ENCODE data around the gene CCL20. TPM values are rescaled to one million over a fixed set of nuclear protein-coding genes. Genes with fewer than 3 reads are reported as not detected.
A peak's percentile ranks its signal among the peaks of the same experiment; 100 is the strongest.

CCL20 gene
- total and polyA plus RNA-seq, 2 of the 13 experiments (the other 11 are each of a cell fraction or from before 2014, with no cell fraction given): 223 to 903 TPM

DNA sequence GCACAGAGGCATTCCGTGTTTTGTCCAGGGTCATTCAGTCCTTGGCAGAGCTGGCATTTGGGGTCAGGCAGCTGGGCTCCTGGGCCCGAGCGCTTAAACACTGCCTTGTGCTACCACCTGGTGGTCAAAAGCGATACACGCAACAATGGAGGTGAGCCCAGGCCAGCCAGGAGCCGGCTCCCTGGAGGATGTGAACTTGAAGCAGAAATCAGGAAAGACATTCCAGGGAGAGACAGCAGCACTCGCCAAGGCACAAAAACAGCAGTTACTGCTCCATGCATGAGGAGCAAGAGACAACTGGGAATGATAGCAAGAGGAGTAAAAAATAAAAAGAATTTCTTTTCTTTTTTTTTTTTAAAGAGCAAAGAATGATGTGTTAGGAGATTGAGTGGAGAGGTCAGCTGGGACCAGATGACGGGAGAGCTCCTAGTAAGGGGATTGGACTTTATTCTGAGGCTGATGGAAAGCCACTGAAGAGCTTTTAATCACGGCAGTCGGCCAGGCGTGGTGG, 47.2 kb upstream of the CCL20 start (continued):
- TF ChIP-seq SMYD3 (CRISPR knock-in tag; IDR thresholded peaks at IDR 0.05) (peak; percentile 59; the same call in 1 of the 2 replicates), ZNF383 (CRISPR knock-in tag; IDR thresholded peaks at IDR 0.05; ENCODE audit: borderline replicate concordance) (no peak), ZNF546 (CRISPR knock-in tag; conservative IDR thresholded peaks at IDR 0.05) (no peak), XBP1 (CRISPR knock-in tag; IDR thresholded peaks at IDR 0.05) (no peak), ZNF672 (CRISPR knock-in tag; IDR thresholded peaks at IDR 0.05) (no peak), KDM5A (IDR thresholded peaks at IDR 0.05; ENCODE audit: borderline replicate concordance, low read length) (no peak; the same call in 1 of the 2 replicates), ZNF782 (CRISPR knock-in tag; IDR thresholded peaks at IDR 0.05; ENCODE audit: borderline replicate concordance) (no peak), ZNF354B (CRISPR knock-in tag; IDR thresholded peaks at IDR 0.05) (no peak), ZNF3 (CRISPR knock-in tag; IDR thresholded peaks at IDR 0.05) (no peak), MAFK (conservative IDR thresholded peaks at IDR 0.05 in 1 of 2, IDR thresholded peaks at IDR 0.05 in 1 of 2; ENCODE audit: low read length in 2 of 2) (no peak), ZNF207 (IDR thresholded peaks at IDR 0.05; ENCODE audit: borderline replicate concordance) (no peak), ZNF557 (CRISPR knock-in tag; IDR thresholded peaks at IDR 0.05) (no peak), ZMYM4 (CRISPR knock-in tag; IDR thresholded peaks at IDR 0.05) (no peak), STAG1 (CRISPR knock-in tag; IDR thresholded peaks at IDR 0.05) (peak; percentile 99)
- TF ChIP-seq, protein P1, sequence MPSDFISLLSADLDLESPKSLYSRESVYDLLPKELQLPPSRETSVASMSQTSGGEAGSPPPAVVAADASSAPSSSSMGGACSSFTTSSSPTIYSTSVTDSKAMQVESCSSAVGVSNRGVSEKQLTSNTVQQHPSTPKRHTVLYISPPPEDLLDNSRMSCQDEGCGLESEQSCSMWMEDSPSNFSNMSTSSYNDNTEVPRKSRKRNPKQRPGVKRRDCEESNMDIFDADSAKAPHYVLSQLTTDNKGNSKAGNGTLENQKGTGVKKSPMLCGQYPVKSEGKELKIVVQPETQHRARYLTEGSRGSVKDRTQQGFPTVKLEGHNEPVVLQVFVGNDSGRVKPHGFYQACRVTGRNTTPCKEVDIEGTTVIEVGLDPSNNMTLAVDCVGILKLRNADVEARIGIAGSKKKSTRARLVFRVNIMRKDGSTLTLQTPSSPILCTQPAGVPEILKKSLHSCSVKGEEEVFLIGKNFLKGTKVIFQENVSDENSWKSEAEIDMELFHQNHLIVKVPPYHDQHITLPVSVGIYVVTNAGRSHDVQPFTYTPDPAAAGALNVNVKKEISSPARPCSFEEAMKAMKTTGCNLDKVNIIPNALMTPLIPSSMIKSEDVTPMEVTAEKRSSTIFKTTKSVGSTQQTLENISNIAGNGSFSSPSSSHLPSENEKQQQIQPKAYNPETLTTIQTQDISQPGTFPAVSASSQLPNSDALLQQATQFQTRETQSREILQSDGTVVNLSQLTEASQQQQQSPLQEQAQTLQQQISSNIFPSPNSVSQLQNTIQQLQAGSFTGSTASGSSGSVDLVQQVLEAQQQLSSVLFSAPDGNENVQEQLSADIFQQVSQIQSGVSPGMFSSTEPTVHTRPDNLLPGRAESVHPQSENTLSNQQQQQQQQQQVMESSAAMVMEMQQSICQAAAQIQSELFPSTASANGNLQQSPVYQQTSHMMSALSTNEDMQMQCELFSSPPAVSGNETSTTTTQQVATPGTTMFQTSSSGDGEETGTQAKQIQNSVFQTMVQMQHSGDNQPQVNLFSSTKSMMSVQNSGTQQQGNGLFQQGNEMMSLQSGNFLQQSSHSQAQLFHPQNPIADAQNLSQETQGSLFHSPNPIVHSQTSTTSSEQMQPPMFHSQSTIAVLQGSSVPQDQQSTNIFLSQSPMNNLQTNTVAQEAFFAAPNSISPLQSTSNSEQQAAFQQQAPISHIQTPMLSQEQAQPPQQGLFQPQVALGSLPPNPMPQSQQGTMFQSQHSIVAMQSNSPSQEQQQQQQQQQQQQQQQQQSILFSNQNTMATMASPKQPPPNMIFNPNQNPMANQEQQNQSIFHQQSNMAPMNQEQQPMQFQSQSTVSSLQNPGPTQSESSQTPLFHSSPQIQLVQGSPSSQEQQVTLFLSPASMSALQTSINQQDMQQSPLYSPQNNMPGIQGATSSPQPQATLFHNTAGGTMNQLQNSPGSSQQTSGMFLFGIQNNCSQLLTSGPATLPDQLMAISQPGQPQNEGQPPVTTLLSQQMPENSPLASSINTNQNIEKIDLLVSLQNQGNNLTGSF (CRISPR knock-in tag; IDR thresholded peaks at IDR 0.05): no peak
- TF ChIP-seq, protein P2, sequence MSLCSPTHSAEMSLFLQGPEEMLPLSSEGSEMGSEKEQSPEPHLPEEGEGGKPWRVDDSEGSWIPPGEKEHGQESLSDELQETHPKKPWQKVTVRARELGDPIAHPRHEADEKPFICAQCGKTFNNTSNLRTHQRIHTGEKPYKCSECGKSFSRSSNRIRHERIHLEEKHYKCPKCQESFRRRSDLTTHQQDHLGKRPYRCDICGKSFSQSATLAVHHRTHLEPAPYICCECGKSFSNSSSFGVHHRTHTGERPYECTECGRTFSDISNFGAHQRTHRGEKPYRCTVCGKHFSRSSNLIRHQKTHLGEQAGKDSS (CRISPR knock-in tag; IDR thresholded peaks at IDR 0.05; ENCODE audit: borderline replicate concordance, low read depth): peak; percentile 78; the same call in 1 of the 2 replicates
- TF ChIP-seq, protein P3, sequence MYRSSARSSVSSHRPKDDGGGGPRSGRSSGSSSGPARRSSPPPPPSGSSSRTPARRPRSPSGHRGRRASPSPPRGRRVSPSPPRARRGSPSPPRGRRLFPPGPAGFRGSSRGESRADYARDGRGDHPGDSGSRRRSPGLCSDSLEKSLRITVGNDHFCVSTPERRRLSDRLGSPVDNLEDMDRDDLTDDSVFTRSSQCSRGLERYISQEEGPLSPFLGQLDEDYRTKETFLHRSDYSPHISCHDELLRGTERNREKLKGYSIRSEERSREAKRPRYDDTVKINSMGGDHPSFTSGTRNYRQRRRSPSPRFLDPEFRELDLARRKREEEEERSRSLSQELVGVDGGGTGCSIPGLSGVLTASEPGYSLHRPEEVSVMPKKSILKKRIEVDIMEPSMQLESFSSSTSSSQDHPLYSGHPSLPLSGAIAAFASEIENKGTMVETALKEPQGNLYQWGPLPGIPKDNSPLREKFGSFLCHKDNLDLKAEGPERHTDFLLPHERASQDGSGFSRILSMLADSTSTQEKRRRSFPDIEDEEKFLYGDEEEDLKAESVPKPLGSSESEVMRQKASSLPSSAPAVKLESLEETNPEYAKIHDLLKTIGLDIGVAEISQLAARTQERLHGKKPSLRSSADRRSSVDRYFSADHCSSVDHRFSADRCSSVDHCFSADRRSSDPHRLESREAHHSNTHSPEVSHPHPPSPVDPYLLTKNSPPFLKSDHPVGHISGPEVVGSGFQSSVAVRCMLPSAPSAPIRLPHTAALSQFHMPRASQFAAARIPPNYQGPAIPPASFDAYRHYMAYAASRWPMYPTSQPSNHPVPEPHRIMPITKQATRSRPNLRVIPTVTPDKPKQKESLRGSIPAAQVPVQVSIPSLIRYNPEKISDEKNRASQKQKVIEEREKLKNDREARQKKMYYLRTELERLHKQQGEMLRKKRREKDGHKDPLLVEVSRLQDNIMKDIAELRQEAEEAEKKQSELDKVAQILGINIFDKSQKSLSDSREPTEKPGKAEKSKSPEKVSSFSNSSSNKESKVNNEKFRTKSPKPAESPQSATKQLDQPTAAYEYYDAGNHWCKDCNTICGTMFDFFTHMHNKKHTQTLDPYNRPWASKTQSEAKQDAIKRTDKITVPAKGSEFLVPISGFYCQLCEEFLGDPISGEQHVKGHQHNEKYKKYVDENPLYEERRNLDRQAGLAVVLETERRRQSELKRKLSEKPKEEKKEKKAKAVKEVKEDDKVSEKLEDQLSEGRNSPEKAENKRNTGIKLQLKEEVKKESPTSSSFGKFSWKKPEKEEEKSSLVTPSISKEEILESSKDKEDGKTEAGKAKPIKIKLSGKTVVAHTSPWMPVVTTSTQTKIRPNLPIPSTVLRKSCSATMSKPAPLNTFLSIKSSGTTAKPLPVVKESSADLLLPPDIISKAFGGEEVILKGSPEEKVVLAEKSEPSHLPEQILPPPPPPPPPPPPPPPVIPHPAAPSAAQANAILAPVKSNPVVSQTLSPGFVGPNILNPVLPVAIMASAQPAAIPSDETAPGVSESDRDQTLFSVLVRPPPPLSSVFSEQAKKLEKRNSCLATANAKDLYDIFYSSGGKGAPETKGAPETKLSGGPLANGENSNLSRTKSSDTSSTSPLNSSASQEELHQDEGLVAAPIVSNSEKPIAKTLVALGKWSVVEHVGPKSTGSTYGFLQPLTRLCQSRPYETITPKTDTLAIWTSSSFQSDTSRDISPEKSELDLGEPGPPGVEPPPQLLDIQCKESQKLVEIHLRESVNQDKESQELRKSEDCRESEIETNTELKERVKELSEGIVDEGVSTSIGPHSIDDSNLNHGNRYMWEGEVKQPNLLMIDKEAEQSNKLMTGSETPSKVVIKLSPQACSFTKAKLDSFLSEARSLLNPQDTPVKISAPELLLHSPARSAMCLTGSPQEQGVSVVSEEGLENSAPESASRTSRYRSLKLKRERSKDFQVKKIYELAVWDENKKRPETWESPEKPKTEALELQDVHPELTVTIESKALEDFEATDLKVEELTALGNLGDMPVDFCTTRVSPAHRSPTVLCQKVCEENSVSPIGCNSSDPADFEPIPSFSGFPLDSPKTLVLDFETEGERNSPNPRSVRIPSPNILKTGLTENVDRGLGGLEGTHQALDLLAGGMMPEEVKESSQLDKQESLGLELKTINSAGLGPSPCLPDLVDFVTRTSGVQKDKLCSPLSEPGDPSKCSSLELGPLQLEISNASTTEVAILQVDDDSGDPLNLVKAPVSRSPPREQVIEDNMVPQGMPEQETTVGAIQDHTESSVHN (CRISPR knock-in tag; IDR thresholded peaks at IDR 0.05): no peak
